Right ventricle myocardium superior (tissue), 1 donor: ENCODE results near the gene NLGN3. TPM values are rescaled to one million over a fixed set of nuclear protein-coding genes. Genes with fewer than 3 reads are reported as not detected.
A peak's percentile ranks its signal among the peaks of the same experiment; 100 is the strongest.

ENCODE experiments used
- ATAC-seq: fragments of 200-7000 bp; cut with Tn5 transposase; one replicate; pipeline ENCODE4 v1.9.1; 2020; ENCODE audit warnings: mild to moderate bottlenecking; ENCODE audit not compliant: poor library complexity
- DNase-seq: peaks from one replicate; pipeline ENCODE4 v3.0.0-alpha.2; 2020
- intact Hi-C: fragments of 100-400 bp; cut with DNase I; formaldehyde crosslinking; loops from one replicate; pipeline ENCODE4 v1.11.2; 2022
- total RNA-seq: library from RNA; stranded (reverse); fragmentation: NEBNext Ultra II Directional; extraction: Animal tissue kit (Norgen Biotek cat#: 25700); gene quantifications from one replicate; pipeline ENCODE4 v1.2.1, GENCODE V29; 2021
- donor health status: DM: no; HTN: yes; CAD: no; lungs with severe emphysema.

NLGN3 gene
- total RNA-seq, 1 donor from 2014 or later = 0.38 TPM

- intact Hi-C loops = no loop called here
- ATAC-seq (no peak), DNase-seq (no peak)
These were observed 40.3 kb downstream of the NLGN3 start for GRCh38 chrX:71184803-71185495.

GRCh38 chrX:71191248-71191647, 46.6 kb downstream of the NLGN3 start:
- intact Hi-C loops = no loop called here
- DNase-seq = no peak

DNA sequence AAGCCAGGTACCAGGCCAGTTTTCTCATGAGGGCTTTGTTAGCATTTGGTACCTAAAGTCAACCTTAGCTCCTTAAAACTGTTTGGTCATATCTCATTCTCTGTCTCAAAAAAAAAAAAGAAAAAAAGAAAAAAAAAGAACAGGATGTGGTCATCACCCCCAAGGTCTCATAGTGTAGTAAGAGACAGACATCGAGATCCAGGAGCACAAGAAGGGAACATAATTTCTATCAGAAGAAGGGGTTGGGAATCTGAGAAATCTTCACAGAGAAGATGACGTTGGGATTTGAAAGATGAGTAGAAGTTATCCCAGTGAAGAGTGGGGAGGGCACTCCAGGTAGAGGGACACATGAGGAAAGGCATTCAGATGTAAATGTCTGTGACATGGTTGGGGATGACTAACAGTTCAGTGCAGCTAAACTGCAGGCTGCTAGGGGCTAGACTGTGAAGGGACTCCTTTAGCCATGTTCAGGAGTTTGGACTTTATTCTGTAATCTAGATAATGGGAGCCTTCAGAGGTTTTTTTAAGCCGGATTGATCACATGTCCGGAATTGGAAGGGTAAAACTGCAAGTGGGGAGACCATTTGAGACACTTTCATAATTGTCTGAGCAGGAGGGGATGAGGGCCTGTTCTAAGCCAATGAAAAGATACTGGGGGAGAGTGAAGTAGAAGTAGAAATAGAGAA, 51.5 kb downstream of the NLGN3 start:
- intact Hi-C loops = no loop called here
- no peak for DNase-seq
- ATAC-seq = no peak

More at GRCh38 chrX:71191248-71191647, 46.6 kb downstream of the NLGN3 start:
- ATAC-seq = no peak

DNA sequence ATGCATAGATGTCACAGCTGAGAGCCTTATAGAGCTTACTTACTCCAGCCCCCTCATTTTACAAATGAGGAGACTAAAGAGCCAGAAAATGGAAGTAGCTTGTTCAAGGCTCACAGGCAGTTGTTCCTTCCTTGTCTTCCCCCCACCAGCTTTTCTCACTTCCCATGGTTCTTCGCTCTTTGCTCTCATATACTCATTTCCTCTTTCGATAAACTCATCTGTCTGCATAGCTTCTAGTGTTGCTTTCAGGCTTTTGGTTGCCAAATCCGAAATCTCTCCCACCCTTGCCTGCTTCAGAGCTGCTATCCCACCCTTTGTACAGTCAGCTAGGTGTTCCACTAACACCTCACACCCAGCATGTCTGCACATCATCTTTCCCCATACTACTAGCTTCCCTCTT, 53.4 kb downstream of the NLGN3 start:
- DNase-seq = no peak
- ATAC-seq = no peak
- intact Hi-C loops = no loop called here

GRCh38 chrX:71199252-71200008, 54.8 kb downstream of the NLGN3 start:
- no peak for DNase-seq
- intact Hi-C loops = no loop called here
- no peak for ATAC-seq

DNA sequence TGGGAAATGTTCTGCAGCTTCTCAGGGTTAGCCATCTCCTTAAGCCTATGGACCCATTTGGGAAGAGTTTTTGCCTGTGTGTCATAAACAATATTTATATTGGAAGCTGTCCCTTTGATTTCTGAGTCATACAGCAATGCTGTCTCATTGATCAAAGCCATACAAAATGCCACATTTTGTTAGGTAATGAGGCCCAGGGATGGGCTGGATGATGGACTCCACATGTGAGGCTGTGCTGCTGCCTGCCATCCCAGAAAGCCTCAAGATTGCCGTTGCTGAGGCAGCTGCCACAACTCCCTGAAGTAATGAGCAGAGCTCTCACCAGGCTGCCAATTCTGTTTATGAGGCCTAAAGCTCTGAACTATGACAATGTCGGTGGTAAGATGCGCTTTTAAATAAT, 66.2 kb downstream of the NLGN3 start:
- intact Hi-C loops = no loop called here
- no peak for ATAC-seq
- no peak for DNase-seq

GRCh38 chrX:71212536-71212935, 67.9 kb downstream of the NLGN3 start:
- DNase-seq = no peak
- intact Hi-C loops = no loop called here
- ATAC-seq = no peak

GRCh38 chrX:71214152-71214551, 69.5 kb downstream of the NLGN3 start:
- DNase-seq (no peak), ATAC-seq (no peak)
- intact Hi-C loops = no loop called here

DNA sequence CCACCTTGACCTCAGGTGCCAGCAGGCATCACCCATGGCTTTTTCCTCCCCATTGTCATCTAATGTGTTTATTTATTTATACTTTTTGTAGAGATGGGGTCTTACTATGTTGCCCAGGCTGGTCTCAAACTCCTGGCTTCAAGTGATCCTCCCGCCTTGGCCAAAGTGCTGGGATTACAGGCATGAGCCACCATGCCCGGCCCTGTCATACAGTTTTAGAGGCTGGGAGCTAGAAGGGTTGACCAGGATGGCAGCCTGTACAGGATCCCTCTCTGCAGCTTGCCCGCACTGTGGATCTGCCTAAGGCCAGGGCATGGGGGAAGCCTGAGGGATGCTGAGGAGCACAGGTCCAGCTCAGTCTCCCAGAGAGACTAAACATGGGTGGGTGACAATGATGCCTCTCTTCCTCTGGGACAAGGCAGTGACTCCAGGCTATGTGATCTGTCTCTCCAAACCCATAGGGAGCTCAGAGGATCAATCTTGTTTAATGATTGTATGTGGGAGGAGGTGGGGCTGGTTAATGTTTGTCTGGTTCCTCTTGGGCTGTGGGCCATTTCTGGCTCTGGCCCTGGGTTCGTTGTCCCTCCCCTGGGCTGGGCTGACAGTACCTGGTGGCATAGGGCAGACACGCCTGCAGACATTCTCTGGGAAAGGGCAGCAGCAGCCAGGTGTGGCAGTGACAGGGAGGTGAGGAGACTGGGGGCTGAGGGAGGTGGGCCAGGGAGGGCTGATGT, 70.1 kb downstream of the NLGN3 start:
- DNase-seq = no peak
- intact Hi-C loops = no loop called here
- peak; percentile 31 for ATAC-seq

GRCh38 chrX:71215338-71215912, 70.8 kb downstream of the NLGN3 start:
- no peak for ATAC-seq
- no peak for DNase-seq
- intact Hi-C loops = no loop called here

GRCh38 chrX:71216485-71216884, 71.8 kb downstream of the NLGN3 start:
- DNase-seq (no peak), ATAC-seq (no peak)
- intact Hi-C loops = no loop called here

DNA sequence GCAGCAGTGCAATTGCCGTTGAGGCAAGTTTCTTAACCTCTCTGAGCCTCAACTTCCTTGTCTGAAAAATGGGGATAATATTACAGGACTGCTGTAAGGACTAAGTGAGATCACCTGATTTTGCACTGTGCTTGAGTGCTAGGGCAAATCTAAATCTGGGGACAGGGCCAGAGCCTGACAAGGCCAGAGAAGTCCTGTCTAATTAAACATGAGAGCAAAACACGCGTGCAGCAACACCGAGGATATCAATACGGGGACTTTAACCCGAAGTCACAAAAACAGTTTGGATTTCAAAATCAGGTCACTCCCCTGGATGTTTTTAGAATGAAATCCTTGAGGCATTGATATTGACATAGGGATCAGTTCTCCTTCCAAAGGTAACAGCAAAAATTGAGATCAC, 72.7 kb downstream of the NLGN3 start:
- ATAC-seq = no peak
- intact Hi-C loops = no loop called here
- DNase-seq = no peak

Other genes with a start within 250 kb of the NLGN3 start
- gene TEX11, start 236.1 kb upstream of the NLGN3 start, total RNA-seq = not detected
- gene SLC7A3, start 213.7 kb upstream of the NLGN3 start, total RNA-seq = not detected
- 45.0 TPM for gene SNX12, start 76.5 kb upstream of the NLGN3 start, total RNA-seq
- 55.6 TPM for gene FOXO4, start 49.0 kb upstream of the NLGN3 start, total RNA-seq
- not detected for gene CXorf65, start 38.1 kb upstream of the NLGN3 start, total RNA-seq
- gene IL2RG, start 33.3 kb upstream of the NLGN3 start, total RNA-seq = 0.89 TPM
- gene MED12, start 26.2 kb upstream of the NLGN3 start, total RNA-seq = 18.3 TPM
- gene GJB1, start 78.4 kb downstream of the NLGN3 start, total RNA-seq = not detected
- 13.0 TPM for gene ZMYM3, start 109.3 kb downstream of the NLGN3 start, total RNA-seq
- gene NONO, start 138.8 kb downstream of the NLGN3 start, total RNA-seq = 89.9 TPM
- gene ITGB1BP2, start 156.9 kb downstream of the NLGN3 start, total RNA-seq = 104 TPM
- 13.4 TPM for gene TAF1, start 221.5 kb downstream of the NLGN3 start, total RNA-seq